Stimulated activated CD4-positive, alpha-beta T cell treated with anti-CD3 and anti-CD28 coated beads, Interleukin-12 subunit alpha, Interleukin-12 subunit beta, amount 100 ng/mL, for 24 hours (primary cell): ENCODE data around the gene NLRC3.

Experiments used
- DNase-seq, 2 experiments: peaks; one replicate each; pipeline ENCODE4 v3.0.0-alpha.2; 2020; ENCODE audit warnings: low read depth in 2 of 2

NLRC3 gene

DNA sequence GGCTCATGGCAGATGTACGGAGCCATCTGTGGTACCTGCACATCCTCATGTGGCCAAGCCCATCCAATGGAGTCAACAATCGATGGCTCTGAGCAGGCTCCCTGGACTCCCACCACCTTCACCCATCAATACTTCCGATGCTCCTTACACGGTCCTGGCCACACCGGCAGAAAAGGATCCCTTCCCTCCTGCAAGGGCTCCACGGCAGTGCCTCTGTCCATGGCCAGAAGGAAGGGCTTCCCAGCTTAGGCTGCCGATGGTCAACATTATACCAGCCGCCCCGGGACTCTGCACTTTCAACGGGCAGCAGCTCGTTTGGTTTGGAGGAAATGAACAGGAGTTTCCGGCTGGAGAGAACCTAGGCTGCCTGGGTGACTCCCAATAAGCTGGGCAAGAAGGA is 21.0 kb upstream of the NLRC3 start:
- no peak for DNase-seq

DNA sequence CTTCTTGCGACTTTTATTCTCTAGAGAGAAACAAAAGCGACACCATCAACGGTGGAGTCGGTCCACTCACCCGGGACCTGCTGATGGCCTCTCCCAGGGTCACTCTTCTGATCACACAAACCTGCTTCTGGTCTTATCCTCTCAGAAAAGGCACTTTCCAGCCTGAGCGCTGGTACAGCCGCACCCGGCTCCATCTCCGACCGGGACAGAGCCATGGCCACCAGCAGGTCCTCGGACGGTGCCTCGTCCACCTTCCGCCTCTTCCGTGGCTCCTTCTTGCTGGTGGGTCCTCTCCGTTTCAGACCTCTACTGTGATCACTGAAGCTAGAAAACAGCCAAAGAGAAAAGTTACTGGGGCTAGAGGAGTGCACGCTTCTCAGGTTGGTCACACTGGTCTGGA is 20.5 kb upstream of the NLRC3 start:
- no peak for DNase-seq

DNA sequence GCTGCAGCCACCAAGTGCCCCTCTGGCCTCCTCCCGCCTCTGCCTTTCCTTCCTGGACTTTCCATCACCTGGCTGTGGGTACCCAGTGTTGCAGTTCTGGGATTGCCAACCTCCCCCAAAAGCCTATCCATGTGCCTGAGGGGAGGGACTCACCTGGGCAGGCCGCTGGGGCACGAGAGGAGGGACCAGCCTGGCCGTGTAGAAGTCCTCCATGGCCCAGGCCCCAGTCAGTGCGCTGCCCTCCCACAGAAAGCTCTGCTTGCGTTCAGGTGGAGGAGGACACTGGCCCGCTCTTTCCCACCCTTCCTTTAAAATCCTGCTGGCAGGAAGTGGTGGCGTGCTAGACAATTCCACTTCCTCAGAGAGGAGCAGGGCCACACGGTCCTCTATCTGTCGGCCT is 20.0 kb upstream of the NLRC3 start:
- DNase-seq: no peak

DNA sequence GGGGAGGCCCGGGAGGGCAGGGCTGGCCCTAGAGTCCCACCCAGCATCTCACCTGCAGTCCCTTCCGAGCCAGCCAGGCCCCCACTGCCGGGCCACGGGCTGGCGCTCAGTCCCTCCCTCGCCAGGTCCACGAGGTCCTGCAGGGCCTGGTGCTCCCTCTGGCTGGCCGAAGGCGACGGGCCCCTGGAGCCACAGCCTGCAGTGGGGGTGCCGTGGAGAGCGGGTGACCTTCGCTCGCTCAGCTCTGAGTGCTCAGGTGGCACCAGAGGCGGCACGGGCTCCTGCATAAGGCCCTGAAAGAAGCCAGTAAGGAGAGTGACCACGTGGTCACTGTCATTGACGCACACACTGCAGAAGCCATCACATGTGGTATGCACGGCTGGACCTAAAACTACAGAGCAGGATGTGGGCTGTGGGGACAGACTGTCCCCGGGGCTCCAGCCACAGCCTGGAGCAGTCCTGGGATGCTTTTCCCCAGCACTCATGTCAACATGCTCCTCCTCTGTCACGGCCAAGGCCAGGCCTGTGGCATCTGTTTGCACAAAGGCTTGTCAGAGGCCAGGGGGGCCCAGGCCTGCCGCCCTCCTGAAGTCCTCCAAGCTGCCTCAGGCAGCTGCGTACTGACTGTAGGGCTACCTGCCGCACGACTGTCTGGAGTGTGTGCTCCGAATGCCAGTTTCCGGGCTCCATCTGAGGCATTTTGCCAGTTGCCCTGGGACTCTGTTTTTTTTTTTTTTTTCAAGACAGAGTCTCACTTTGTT is 19.1 kb upstream of the NLRC3 start:
- no peak for DNase-seq

DNA sequence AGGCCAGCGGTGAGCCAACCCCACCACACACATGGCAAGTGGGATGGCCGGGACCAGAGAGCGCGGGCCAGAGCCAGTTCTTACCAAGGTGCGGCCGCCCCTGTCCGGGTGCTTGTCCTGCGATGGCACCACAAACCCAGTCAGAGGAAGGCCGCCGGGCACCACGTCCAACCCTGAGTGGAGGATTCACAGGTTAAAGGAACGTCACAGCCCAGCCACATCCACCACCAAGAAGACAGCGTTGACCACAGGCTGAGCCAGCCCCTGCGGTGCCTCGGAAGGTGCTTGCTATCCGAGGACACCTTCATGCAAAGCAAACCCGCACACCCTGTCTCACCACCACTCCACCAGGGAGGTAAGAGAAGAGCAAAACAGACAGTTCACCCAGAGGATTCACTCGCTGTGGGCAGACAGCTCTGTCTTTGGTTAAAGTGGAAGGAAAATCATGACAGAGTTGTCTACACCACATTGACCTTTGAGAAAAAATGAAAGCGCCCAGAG is 18.4 kb upstream of the NLRC3 start:
- DNase-seq: no peak

DNA sequence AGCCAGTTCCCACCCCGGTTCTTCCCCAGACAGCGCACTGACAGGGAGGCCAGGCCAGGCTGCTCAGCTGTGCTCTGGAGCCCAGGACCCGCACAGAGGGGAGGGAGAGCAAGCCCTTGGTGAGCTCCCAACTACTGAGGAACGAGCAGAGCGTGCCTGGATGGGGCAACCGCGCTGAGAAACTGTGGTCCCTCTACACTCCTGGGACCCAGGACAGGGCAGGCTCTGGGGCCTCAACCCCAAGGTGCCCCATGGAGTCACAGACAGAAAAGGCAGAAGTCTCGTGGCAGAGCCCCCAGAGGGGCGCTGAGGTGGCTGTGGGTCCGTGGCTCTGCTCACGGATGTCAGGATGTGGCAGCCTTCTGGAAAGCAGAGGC is 17.9 kb upstream of the NLRC3 start:
- DNase-seq: no peak

DNA sequence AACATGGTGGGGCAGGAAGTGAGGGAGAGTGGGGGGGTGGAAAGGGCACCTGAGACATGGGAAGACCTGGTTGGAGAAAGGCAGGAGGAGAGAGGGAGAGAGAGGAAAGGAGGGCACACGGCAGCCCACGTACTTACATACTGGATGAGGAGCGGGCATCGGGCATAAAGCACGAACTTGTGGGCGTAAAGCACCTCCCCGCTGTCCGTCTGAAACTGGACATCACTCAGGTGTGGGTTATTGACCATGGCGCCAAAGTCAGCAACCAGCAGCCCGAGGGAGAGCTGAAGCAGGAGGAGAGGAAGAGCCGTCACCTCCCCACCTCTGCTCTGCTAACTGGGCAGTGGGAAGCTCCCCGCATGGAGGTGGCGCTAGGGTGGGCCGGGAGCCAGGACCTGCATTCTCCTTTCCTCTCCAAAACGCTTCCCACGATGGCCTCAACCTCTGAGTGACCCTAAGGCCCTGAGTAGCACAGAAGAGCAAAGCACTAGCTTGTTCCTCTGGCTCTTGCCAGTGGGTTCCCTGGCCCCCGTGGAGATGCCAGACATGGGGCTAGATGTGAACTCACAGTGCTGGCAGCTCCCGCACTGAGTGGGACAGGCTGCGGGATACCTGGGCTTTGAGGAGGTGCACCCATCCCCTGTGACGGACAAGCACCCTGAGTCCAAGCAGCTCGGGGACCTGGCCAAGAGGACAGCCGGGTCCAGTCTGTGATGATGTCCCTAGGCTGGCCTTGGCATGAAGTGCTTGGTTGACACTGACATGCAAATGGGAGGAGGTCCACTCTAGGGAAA is 17.3 kb upstream of the NLRC3 start:
- no peak for DNase-seq

DNA sequence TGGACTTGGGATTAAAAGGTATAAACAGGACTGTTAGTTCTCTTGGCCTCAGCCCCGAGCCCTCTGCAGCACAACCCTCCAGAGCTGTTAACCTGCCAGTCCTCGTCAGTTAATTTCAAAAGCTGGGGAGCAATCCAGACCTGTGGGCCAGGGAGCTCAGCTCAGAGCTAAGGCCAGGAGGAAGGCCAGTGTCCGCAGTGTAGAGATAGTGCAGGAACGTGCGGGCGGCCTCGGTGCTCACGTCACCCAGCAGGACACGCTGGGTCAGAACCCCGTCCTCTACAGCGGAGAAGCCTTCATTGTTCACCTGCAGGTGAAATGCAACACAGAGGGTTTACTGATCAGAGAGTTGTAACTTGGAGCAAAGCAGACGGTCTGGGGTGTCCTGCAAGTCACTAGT is 15.4 kb upstream of the NLRC3 start:
- no peak for DNase-seq

DNA sequence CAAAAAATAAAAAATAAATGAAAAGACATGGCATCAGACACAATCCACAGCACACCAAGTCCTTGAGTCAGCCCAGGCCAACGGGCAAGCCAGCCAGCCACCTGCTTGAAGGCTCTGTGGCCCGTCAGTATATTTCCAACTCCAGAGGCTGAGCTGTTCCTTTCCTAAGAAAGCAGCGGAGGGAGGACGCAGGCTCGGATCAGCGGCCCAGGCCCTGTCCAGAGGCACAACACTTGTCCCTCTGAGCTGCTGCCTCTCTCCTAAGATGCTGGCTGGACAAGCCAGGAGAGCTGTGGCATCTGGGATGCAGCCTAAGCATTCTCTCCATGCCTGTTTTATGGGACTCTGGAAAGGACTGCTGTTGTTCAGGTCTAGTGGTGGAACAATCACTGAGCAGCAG is 14.8 kb upstream of the NLRC3 start:
- no peak for DNase-seq

DNA sequence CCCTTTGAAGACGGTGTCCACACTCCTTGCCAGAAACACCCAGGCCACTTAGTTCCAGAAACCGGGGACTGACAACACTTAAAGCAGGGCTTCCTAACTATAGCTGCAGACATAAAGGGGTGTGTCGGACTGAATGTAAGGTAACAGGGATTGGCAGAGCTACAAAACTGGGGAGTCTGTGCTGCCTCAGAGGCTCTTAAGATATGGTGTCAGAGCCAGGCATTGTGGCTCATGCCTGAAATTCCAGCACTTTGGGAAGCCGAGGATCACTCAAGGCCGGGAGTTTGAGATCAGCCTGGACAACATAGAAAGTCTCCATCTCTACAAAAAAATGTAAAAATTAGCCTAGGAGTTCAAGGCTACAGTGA is 14.2 kb upstream of the NLRC3 start:
- no peak for DNase-seq

DNA sequence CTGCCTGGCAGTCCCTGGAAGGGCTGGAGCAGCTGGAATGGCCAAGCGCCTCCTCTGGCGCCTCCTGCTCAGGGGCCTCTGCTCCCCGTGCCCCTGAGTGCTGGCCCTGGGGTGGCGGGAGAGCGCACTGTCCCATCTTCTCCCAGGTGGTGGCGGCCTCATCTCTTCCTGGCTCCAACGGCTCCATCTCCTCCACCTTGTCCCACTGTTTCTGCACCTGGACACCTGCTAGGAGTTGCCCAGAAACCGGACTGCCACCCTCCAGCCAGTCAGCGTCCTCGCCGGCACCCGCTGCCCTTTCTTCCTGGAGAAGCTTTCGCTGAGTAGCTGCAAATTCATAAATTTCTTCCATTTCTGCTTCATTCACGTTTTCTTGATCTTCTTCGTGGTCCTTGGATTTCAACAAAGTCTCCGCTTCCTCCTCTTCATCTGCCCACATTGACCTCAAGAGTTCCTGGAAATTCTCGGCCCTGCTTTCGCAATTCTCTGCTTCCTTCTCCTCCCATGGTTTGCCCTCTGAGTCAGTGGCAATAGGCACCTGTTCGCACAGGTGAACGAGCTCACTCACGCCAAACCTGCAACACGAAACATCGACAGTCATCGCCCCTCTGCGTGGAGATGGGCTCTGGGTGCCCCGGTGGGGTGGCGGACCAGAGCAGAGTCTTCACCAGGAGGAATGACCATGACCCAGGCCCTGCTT is 13.7 kb upstream of the NLRC3 start:
- no peak for DNase-seq

DNA sequence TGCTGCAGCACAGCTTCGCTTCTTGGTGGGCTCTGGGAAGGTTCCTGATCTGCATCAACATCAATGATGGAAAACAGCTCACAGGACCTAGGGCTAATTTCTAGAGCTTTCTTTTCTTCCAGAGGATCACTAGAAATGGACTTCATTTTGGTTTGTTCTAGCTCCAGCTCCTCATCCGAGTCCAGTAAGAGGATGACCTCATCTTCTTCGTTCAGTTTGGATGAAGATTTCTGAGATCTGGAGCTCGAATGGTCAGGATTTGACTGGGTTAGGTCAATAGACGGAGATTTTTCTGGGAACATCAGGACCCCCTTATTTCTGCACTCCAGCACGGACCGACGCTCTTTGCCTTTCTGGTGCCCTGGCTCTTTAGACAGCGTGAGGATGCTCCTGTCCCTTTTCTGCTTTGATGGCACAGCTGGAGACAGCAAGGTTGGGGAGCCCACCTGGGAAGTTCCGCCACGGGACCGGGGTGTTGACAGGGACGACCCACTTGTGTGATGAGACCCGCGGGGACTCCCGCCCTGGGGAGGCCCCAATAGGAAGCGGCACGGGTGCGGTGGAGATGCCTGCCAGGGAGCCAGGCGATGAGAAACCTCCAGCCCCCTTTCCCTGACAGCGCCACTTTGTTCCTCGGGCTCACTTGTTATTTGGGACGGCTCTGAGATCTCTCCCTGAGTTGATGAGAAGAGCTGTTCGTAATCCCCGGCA is 12.9 kb upstream of the NLRC3 start:
- DNase-seq: no peak

DNA sequence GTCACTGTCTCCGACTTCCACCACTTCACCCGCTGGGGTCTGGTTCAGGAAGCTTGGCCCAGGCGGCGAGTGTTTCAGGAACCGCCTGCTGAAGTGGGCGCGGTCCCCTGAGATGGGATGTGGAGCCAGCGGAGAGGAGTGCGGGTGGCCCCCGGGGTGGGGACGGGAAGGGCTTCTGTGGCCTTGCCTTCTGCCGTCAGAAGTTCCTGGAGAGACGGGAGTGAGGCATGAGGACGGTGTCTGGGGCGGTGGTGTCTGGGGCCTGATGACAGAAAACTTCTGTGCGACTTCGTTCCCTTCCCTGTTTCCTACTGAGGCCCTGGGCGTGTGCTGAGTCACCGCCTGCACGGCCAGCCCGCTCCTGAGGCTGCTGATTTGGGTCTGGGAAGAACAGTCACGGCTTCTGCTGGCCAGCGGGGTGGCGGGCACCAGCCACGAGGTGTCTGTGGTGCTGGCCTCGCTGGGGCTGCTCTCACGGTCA is 12.3 kb upstream of the NLRC3 start:
- DNase-seq: no peak

DNA sequence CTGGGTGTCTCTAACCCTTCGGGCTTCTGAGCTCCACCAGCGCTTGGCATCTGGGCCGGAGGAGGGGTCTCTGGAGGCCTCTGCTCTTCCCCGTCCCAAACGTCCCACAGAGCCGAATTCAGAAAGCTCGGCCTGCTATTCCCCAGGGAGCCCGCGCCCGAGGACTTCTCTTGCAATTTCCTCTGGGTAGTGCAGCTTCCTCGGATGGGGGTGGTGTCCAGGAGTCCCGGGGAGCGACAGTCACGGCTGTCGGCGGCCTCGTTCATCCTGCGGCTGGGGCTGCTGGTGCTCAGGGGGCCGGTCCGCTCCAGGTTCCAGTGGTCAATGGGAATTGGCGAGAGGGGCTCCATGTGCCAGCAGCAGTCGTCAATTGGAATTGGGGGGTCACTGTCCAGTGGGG is 11.8 kb upstream of the NLRC3 start:
- DNase-seq: no peak

DNA sequence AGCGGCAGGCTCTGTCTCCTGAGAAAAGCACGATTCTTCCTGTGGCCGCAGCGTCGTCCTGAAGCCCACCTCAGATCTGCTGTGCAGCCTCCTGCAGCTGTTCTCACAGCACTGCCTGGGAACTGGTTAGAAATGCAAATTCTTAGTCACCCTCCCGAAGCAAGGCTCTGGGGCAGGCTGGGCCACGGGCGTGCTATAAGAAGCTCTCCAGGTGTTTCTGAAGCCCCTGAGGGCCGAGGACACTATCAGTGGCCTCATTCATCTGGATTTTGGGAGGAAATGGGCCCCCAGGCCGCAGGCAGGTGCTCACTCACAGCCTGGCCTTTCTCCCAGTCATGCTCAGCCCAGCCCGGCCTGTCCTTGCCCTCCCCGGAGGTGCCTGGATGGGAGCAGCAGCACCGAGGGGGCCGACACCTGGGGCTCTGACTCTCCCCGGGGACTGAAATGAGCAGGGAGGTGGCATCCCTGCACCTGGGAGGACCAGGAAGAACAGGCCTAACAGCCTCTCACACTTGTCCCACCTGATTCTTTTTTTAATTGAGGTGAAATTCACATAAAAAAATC is 10.4 kb upstream of the NLRC3 start:
- no peak for DNase-seq

DNA sequence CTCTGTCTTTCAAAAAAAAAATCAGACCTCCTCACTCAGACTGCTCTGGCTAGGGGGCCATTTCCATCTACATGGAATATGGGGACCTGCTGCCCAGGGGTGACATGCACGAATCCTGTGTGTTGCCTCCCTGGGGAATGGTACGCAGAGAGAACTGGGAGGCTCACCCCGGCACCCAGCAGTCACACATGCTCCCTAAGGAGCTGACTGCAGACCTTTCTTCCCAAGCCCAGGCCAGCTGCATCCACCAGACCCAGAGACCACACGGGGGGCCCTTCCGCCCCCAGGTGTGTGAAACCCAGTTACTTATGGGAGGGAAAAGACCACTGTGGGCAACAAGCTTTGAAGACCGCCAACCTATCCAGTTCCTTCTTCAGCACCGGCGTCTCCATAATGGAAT is 7.2 kb upstream of the NLRC3 start:
- no peak for DNase-seq

DNA sequence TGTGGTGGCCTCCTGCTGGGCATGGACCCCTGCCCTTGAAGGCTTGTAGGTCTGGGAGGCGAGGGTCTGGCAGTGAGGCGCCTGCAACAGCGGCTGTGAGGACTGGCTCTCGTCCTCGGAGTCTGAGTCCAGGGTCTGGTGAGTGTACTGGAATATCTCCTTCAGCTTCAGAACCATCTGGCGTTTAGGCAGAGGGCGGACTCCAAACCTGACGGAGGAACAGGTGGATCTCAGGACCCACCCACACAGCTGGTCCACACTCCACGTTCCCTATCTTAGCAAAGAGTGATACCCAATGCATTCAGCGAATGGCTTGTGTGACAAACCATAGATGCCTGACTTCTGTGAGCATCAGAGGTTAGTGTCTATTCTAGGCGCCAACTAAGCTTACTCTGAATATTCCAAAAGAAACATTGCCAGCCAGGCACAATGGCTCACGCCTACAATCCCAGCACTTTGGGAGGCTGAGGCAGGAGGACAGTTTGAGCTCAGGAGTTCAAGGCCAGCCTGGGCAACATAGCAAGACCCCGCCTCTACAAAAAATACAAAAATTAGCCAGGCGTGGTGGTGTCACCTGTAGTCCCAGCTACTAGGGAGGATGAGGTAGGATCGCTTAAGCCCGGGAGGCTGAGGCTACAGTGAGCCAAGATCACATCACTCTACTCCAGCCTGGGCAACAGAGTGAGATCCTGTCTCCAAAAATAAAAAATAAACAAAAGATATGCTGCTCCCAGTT is 6.3 kb upstream of the NLRC3 start:
- DNase-seq: no peak

DNA sequence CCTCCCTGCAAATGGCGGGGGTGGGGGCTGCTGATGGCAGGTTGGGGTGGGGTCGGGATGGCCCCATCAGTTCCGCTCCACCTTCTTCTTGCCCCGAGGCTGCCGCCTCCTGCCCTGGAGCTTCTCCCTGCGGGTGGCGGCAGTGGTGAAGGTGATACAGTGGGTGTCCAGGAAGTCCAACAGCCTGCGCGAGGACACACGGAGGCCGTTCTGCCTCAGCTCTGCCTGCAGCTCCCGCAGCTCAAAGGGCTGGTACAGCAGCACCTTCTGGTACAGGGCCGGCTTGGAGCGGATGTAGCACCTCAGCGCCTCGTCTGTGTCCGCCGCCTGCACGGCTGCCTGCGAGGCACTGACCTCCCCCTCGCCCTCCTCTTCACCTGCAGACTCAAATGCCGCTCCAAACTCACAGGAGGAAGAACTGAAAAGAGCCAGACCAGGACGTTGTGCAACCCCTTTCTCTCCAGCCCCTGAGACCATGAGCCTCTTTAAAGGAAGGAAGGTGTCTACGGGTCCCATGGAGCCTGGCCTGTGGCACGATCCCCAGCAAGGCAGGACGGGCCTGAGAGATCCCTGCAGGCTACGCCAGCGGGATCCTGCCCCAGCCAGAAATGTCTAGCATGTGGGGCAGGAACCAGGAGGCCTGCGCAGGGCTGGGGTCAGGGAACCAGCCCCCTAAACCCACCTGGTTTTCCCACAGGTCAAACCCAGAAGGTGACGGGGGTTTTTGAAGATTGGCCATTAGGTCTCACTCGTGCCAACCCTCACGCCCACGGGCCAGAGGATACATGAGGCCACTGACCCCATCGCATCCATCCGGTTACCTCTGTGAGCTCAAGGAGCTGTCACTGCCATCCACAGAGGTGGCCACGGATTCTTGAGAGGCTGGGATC is 5.3 kb upstream of the NLRC3 start:
- DNase-seq: no peak

DNA sequence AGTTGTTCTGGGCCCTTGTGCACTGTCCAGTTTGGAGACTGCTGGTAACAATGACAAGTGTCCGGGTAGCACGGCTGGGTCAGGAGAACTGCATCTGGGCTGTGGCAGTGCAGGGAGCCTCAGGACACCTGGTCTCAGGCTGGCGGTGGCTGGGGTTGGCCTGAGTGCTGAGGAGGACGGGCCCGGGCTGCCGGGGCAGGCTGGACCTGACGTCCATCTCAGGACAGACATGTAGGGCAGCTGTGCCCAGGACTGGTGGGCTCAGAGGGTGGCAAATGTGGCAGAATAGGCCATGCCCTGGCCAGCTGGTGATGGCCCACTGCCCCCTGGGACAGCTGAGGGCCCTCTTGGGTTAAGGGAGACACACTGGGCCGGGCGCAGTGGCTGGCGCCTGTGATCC is 4.2 kb upstream of the NLRC3 start:
- DNase-seq: no peak

DNA sequence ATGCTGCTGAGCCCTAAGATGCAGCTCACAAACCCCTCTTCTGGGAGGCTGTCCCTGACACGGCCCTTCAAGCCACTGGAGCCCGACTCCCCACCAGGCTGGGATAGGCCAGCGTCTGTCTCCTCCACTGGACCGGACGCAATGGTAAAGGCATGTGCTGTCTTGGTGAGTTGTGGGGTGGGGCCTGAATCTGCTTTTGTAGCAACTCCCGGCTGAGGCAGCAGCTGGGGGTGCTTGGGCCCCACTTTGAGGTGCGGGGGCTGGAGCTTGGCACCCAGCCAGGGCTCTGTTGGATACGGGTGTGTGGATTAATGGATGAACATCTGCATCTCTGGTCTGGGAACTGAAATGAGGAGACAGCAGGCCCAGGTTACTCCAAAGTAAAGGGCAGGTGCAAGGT is 3.5 kb upstream of the NLRC3 start:
- DNase-seq: no peak
